Fibroblast of lung (primary cell): ENCODE data around the gene VGF. TPM values are rescaled to one million over a fixed set of nuclear protein-coding genes. Genes with fewer than 3 reads are reported as not detected.

Experiments
- DNase-seq, 2 donors: peaks; one replicate each; pipeline versions ENCODE4 v3.0.0 to v3.0.0-alpha.2; 2010; ENCODE audit warnings: low read depth in 2 of 2
- H2AFZ ChIP-seq: 2 replicates; pipeline ENCODE4 v1.5.1; 2012; ENCODE audit warnings: low read length, control low read depth, inconsistent platforms
- H3K27ac ChIP-seq: 2 replicates; pipeline ENCODE4 v1.5.1; 2011; ENCODE audit warnings: low read length, control low read depth; ENCODE audit not compliant: insufficient read depth
- H3K27me3 ChIP-seq: 2 replicates; pipeline ENCODE4 v1.5.1; 2011; ENCODE audit warnings: mild to moderate bottlenecking, low read length; ENCODE audit not compliant: control insufficient read depth, insufficient read depth
- H3K36me3 ChIP-seq: 2 replicates; pipeline ENCODE4 v1.5.1; 2011; ENCODE audit warnings: low read length; ENCODE audit not compliant: control insufficient read depth, insufficient read depth
- H3K4me1 ChIP-seq: 2 replicates; pipeline ENCODE4 v1.5.1; 2011; ENCODE audit warnings: low read length; ENCODE audit not compliant: control insufficient read depth, insufficient read depth; ENCODE audit errors: extremely low read depth
- H3K4me2 ChIP-seq: 2 replicates; pipeline ENCODE4 v1.5.1; 2011; ENCODE audit warnings: low read length, control low read depth; ENCODE audit not compliant: insufficient read depth; ENCODE audit errors: extremely low read depth
- H3K4me3 ChIP-seq, 4 experiments: fragments of 200-600 bp in 1 of 4; sonication (generic) in 1 of 4; replicated peaks in 1 of 4; 2 replicates each; pipeline ENCODE4 v1.5.1; 2011 to 2016; ENCODE audit warnings: low read length in 4 of 4, low read depth in 3 of 4, mild to moderate bottlenecking in 3 of 4, control low read depth in 2 of 4, inconsistent platforms in 1 of 4, mixed read lengths in 1 of 4; ENCODE audit not compliant: insufficient read depth in 1 of 4; ENCODE audit errors: control extremely low read depth in 1 of 4
- H3K79me2 ChIP-seq: 2 replicates; pipeline ENCODE4 v1.5.1; 2012; ENCODE audit warnings: mild to moderate bottlenecking, low read length, inconsistent platforms; ENCODE audit not compliant: control insufficient read depth, insufficient read depth
- H3K9ac ChIP-seq: 2 replicates; pipeline ENCODE4 v1.5.1; 2011; ENCODE audit warnings: mild to moderate bottlenecking, low read length, control low read depth; ENCODE audit not compliant: insufficient read depth
- H3K9me3 ChIP-seq: 2 replicates; pipeline ENCODE4 v1.5.1; 2012; ENCODE audit warnings: low read depth, low read length; ENCODE audit not compliant: control insufficient read depth, insufficient read depth
- H4K20me1 ChIP-seq: 2 replicates; pipeline ENCODE4 v1.5.1; 2011; ENCODE audit warnings: low read length; ENCODE audit not compliant: control insufficient read depth, insufficient read depth; ENCODE audit errors: extremely low read depth
- CTCF ChIP-seq, 2 donors: IDR thresholded peaks in 1 of 2; conservative IDR thresholded peaks in 1 of 2; 1 replicate in 1 of 2; 2 replicates in 1 of 2; pipeline ENCODE4 v1.5.1; 2011 to 2012; ENCODE audit warnings: low read length in 2 of 2, control low read depth in 1 of 2, inconsistent platforms in 1 of 2, low read depth in 1 of 2, mild to moderate bottlenecking in 1 of 2
- EZH2 ChIP-seq: IDR thresholded peaks from 2 replicates; pipeline ENCODE4 v1.5.1; 2012; ENCODE audit warnings: low read length, control low read depth, mild to moderate bottlenecking; ENCODE audit errors: missing control alignments
- polyA plus RNA-seq, 2 donors: library from polyadenylated mRNA; depleted of rRNA in 1 of 2; stranded (reverse) in 1 of 2; unstranded in 1 of 2; fragments of >200 nt; gene quantifications; 2 replicates each; pipeline ENCODE4 v1.2.1, GENCODE V29; 2011 to 2012; ENCODE audit warnings: missing spikeins in 1 of 2
- total RNA-seq: library from RNA; depleted of rRNA; stranded (reverse); fragments of >200 nt; gene quantifications from 2 replicates; pipeline ENCODE4 v1.2.1, GENCODE V29; 2014

The VGF gene
- total and polyA plus RNA-seq, 2 donors (not counting 1 experiment from before 2014, with no cell fraction given) = 0.66 TPM; not detected in 1

- H3K79me2 ChIP-seq = no peaks in the 10 kb centered on the region
- no peak overlapping the region for H3K9ac ChIP-seq
- H3K27ac ChIP-seq = no peak overlapping the region
- no peak overlapping the region for H2AFZ ChIP-seq
- H3K36me3 ChIP-seq = no peaks in the 10 kb centered on the region
- no peaks in the 10 kb centered on the region for H4K20me1 ChIP-seq
- H3K4me1 ChIP-seq = no peaks in the 10 kb centered on the region
- DNase-seq = no peak
- H3K27me3 ChIP-seq = peaks cover 7% of the 10 kb centered on the region
- H3K4me3 ChIP-seq = no peak overlapping the region
- no peak overlapping the region for H3K4me2 ChIP-seq
- TF ChIP-seq CTCF (conservative IDR thresholded peaks at IDR 0.05 in 1 of 2, IDR thresholded peaks at IDR 0.05 in 1 of 2; ENCODE audit: low read depth in 1 of 2, low read length in 2 of 2) (no peak), EZH2 (no peak)
- no peaks in the 10 kb centered on the region for H3K9me3 ChIP-seq
Observed at GRCh38 chr7:101195884-101196283, 30.5 kb upstream of the VGF start.

- Histone ChIP-seq H3K79me2 (no peaks in the 10 kb centered on the region), H3K4me3 (no peak overlapping the region)
Observed at GRCh38 chr7:101189109-101189508, 23.7 kb upstream of the VGF start.

GRCh38 chr7:101186844-101187428, 21.6 kb upstream of the VGF start:
- DNase-seq = no peak
- Histone ChIP-seq H2AFZ (no peak overlapping the region), H3K4me2 (no peak overlapping the region), H3K27ac (no peak overlapping the region), H3K9ac (no peak overlapping the region), H3K9me3 (no peaks in the 10 kb centered on the region), H3K4me1 (no peaks in the 10 kb centered on the region), H3K79me2 (no peaks in the 10 kb centered on the region), H3K4me3 (no peak overlapping the region), H3K27me3 (peaks cover 2% of the 10 kb centered on the region), H3K36me3 (no peaks in the 10 kb centered on the region), H4K20me1 (no peaks in the 10 kb centered on the region)
- TF ChIP-seq EZH2 (no peak), CTCF (conservative IDR thresholded peaks at IDR 0.05 in 1 of 2, IDR thresholded peaks at IDR 0.05 in 1 of 2; ENCODE audit: low read depth in 1 of 2, low read length in 2 of 2) (no peak)

More at GRCh38 chr7:101189109-101189508, 23.7 kb upstream of the VGF start:
- Histone ChIP-seq H3K9ac (no peak overlapping the region), H3K27ac (no peak overlapping the region), H3K4me1 (no peaks in the 10 kb centered on the region), H3K36me3 (no peaks in the 10 kb centered on the region), H2AFZ (no peak overlapping the region), H3K9me3 (no peaks in the 10 kb centered on the region), H3K4me2 (no peak overlapping the region), H4K20me1 (no peaks in the 10 kb centered on the region), H3K27me3 (no peaks in the 10 kb centered on the region)
- TF ChIP-seq CTCF (conservative IDR thresholded peaks at IDR 0.05 in 1 of 2, IDR thresholded peaks at IDR 0.05 in 1 of 2; ENCODE audit: low read depth in 1 of 2, low read length in 2 of 2) (no peak), EZH2 (no peak)
- no peak for DNase-seq
